ENCODE measurements around the gene TNFRSF19.
"Not testable (repeated sequence)": the region's sequence is repeated elsewhere in the genome, so short reads cannot be mapped to it uniquely, and the experiment has no call there.

TNFRSF19 gene

GRCh38 chr13:23571431-23571830 is 1.2 kb downstream of the TNFRSF19 start:
- DNase-seq = no peak

DNA sequence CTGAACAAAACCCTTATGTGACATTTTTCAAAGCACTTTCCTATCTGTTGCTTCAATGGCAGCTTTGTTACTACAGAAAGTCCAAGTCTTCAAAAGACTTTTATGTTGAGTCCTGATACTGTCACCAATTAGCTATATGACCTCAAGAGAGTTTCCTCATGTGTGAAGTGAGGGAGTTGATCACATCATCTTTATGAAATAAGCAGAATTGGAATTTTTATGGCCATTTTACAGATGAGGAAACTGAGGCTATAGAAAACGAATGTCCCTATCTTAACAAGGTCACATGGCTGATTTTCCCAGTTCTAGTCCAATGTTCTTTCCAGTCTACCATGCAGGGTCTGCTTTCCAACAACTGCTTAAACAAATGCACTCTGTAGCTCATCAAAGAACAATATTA is 2.6 kb downstream of the TNFRSF19 start:
- no peak for DNase-seq

GRCh38 chr13:23574421-23575145 is 4.4 kb downstream of the TNFRSF19 start:
- no peak for DNase-seq

- no peak for DNase-seq
These were observed 5.4 kb downstream of the TNFRSF19 start for GRCh38 chr13:23575632-23576031.

- peak; percentile 55 for DNase-seq
These were observed 8.3 kb downstream of the TNFRSF19 start for GRCh38 chr13:23578411-23579071.

DNA sequence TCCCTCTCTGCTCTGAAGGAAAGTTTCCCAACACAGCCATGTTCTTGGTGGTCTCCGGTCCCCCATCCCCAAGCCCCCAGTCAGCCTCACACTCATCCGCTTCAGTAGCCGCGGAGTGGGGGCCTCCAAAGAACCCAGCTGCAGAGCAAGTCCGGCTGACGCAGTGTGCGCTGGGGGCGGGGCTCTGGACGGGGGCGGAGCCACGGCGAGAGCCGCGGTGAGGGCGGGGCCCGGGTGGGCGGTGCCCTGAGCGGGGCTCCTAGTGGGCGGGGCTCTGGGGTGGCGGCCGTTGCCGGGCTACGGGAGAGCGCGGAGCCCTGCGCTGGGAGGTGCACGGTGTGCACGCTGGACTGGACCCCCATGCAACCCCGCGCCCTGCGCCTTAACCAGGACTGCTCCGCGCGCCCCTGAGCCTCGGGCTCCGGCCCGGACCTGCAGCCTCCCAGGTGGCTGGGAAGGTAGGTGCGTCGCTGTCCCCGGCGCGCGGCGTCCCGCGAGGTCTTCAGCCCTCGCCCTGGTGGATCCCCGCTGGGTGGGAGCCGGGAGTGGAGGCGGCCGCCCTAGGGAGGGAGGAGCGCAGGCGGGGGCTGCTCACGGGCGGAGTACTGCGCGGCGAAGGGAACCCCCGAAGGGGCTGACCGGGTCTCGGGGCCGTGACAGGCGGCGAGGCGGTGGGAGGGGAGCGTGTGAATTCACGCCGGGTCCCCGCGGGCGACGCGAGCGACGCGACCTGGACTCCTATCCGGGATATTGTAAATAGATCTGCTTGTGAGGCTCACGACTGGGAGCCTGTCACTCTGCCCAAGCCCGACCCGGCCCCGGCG is 9.1 kb downstream of the TNFRSF19 start:
- peak; percentile 65 for DNase-seq

DNA sequence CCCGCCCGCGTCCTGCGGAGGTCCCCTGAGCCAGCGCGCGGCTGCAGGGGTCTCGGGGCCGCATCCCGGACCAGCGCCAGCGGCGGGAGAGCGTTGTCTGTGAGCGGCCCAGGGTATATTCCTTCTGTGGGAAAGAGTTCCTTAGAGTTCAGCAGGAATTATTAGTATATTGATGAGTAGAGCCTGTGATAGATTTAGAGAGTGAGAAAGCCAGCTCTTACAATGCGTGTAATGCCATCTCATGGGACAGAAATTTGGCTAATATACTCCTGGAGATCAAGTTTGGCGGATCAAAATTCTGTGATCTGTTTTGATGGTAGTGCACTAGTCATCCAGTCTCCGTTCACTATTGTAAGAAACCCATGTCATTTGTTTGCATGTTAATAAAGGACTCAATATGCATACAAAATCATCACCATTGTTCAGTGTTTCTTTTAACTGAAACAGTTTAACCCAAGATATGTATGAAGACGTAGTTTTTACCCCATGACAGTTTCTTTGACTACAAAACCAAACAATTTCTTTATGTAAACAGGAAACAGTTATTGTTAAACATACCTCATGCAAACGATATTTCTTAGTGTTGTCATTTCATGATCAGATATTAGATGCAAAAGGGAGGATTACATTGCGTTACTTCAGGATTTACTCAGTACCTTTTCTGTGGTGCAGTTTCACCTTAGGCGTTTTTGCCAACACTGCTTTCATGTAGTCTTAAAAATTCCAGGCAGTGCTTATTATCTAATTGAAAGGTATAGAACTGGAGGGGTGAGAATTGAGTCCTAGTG is 9.9 kb downstream of the TNFRSF19 start:
- DNase-seq = no peak

- no peak for DNase-seq
These were observed 10.5 kb downstream of the TNFRSF19 start for GRCh38 chr13:23580684-23581060.

DNA sequence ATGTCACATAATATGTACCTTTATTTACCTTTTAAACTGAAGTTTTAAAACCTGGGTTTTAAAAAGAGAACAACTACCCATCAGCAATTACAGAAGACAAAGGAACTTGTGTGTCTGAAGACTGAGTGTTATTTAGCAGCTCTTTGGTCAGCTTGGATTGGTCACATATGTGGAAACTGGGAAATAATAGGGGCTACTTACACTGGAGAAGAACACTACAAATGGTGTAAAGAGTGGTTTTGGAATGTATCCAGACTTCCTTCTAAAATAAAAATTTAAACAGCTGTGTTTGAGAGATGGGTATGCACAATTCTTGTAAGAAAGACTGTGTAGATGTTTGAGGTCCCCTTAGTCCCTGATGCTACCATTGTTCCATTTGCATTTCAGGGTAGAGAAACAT is 13.3 kb downstream of the TNFRSF19 start:
- no peak for DNase-seq

DNA sequence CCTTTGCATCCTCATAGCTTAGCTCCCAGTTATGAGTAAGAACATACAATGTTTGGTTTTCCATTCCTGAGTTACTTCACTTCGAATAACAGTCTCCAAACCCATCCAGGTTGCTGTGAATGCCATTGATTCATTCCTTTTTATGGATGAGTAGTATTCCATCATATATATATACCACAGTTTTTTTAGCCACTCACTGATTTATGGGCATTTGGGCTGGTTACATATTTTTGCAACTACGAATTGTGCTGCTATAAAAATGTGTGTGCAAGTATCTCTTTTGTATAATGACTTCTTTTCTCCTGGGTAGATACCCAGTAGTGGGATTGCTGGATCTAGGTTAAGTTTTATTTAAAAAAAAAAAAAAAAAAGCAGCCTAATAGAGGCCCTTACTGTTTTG is 14.1 kb downstream of the TNFRSF19 start:
- DNase-seq = no peak

- no peak for DNase-seq
These were observed 16.1 kb downstream of the TNFRSF19 start for GRCh38 chr13:23586336-23586735.

GRCh38 chr13:23588666-23589065 is 18.5 kb downstream of the TNFRSF19 start:
- no peak for DNase-seq

DNA sequence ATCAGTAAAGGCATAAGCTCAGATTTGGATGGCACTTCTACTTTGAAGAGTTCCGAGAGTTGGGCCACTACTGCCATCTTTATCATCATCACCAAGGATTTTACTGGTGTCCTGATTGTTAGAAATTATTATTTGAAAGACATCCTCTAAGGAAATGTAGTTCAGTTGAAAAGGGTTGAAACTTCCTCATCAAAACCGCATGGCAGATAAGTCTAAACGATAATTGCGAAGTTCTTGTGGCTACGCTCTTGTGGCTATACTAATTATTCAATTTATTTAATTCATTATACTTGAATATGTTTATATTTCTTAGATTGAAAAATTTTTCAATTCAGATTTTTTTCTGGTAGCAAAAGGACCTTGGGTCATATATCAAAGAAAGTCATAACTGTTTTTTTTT is 22.4 kb downstream of the TNFRSF19 start:
- DNase-seq = no peak

- no peak for DNase-seq
These were observed 22.9 kb downstream of the TNFRSF19 start for GRCh38 chr13:23593148-23593547.

GRCh38 chr13:23594290-23594689 is 24.1 kb downstream of the TNFRSF19 start:
- not testable (repeated sequence) for DNase-seq

GRCh38 chr13:23598369-23598768 is 28.2 kb downstream of the TNFRSF19 start:
- no peak for DNase-seq

- DNase-seq = no peak
These were observed 29.1 kb downstream of the TNFRSF19 start for GRCh38 chr13:23599083-23599925.

- DNase-seq = no peak
These were observed 29.9 kb downstream of the TNFRSF19 start for GRCh38 chr13:23600100-23600499.

GRCh38 chr13:23600534-23600933 is 30.3 kb downstream of the TNFRSF19 start:
- DNase-seq = no peak

GRCh38 chr13:23605831-23606230 is 35.6 kb downstream of the TNFRSF19 start:
- no peak for DNase-seq

DNA sequence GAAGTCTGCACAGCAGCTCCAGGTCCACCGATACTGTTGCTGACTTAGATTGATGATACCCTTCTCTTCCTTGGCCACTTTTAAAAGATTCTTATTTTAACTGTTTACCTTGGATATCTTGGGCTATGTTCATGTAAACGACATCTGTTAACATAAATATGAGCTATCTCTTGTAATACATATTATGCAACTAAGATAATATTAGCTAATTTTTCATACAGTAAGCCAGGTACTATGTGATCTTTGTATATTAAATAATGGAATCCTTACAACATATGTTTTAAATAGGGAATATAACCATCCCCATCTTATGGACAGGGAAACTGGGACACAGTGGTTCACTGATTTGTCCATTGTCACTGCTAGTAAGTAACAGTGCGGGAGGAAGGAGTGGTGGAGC is 37.9 kb downstream of the TNFRSF19 start:
- no peak for DNase-seq

All from NCI-H1105 (cell line).